Astrocyte of the cerebellum (primary cell): Measurements from ENCODE around the gene METTL15.
A peak's percentile ranks its signal among the peaks of the same experiment; 100 is the strongest.

Experiments used
- DNase-seq: peaks from one replicate; pipeline ENCODE4 v3.0.0-alpha.2; 2011; ENCODE audit warnings: low read depth
- H3K4me3 ChIP-seq: 2 replicates; pipeline ENCODE4 v1.5.1; 2011; ENCODE audit warnings: mild to moderate bottlenecking, low read depth, low read length, moderate library complexity
- CTCF ChIP-seq: IDR thresholded peaks from 2 replicates; pipeline ENCODE4 v1.5.1; 2012; ENCODE audit warnings: low read length, low read depth, moderate library complexity, mild to moderate bottlenecking; ENCODE audit errors: missing control alignments
- in situ Hi-C: cut with HindIII; loops from 2 replicates; pipeline ENCODE4 v1.10.0; 2017; ENCODE audit warnings: low sequenced_read_pairs

The METTL15 gene

GRCh38 chr11:28110108-28110820 is 2.1 kb downstream of the METTL15 start:
- TF ChIP-seq CTCF, result no peak
- in situ Hi-C loops, result no loop called here
- peak overlapping the region; percentile 76 for H3K4me3 ChIP-seq
- DNase-seq, result peak; percentile 51

DNA sequence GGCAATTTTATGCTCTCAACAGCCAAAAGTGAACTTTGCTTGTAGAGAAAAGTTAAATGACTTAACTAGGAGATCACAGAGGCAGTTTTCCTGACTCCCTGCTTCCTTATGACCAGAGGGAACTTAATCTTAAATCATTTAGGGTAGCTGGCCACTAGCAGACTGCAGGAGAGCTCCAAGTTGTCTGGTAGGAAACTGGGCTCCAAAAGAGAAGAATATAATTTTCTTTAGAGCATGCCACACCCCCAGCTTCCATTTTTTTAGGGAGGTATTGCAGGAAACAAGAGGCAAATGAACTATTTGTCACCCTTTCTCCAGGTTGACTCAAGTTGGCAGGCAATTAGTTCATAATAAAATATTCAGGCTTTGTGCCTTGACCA is 2.6 kb downstream of the METTL15 start:
- peak overlapping the region; percentile 76 for H3K4me3 ChIP-seq
- in situ Hi-C loops, result no loop called here
- TF ChIP-seq CTCF, result no peak
- DNase-seq, result no peak

DNA sequence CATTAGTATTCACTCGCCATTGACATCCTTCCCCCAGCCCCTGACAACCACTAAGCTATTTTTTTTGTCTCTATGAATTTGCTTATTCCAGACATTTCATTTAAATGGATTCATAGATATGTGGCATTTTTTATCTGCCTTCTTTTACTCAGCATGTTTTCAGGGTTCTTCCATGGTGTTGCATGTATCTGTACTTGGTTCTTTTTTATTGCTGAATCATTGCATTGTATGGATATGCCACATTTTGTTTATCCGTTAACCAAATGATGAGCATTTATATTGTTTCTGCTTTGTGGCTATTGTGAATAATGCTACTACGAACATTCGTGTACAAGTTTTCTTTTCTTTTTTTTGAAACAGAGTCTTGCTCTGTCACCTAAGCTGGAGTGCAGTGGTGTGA is 5.9 kb downstream of the METTL15 start:
- in situ Hi-C loops, result no loop called here
- DNase-seq, result no peak
- no peak for TF ChIP-seq CTCF
- no peak overlapping the region for H3K4me3 ChIP-seq

GRCh38 chr11:28114731-28115130 is 6.5 kb downstream of the METTL15 start:
- H3K4me3 ChIP-seq, result no peak overlapping the region
- no peak for TF ChIP-seq CTCF
- no peak for DNase-seq
- in situ Hi-C loops, result no loop called here

- no peak overlapping the region for H3K4me3 ChIP-seq
- in situ Hi-C loops, result no loop called here
- no peak for DNase-seq
- no peak for TF ChIP-seq CTCF
Observed at GRCh38 chr11:28117712-28118111, 9.5 kb downstream of the METTL15 start.

DNA sequence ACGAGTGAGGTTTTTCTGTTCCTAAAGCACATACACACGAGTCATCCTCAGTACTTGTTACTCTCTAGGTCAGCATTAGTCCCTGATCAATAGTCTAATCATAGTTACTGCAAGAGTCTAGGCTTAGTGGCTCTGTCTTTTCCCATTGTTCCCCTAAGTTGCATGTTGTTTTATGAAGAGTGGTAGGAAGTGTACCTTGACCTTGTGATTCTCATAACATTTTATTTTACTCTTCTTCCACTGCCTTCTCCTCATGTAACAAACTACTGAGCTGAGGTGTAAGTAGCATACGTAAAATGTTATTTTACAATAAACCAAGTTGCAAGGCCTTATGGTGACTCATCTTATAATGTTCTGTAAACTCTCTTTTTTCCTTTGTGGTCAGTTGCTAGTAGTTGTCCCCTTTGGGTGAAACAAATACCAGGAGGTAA is 15.0 kb downstream of the METTL15 start:
- TF ChIP-seq CTCF, result no peak
- in situ Hi-C loops, result no loop called here
- DNase-seq, result no peak
- H3K4me3 ChIP-seq, result no peak overlapping the region

DNA sequence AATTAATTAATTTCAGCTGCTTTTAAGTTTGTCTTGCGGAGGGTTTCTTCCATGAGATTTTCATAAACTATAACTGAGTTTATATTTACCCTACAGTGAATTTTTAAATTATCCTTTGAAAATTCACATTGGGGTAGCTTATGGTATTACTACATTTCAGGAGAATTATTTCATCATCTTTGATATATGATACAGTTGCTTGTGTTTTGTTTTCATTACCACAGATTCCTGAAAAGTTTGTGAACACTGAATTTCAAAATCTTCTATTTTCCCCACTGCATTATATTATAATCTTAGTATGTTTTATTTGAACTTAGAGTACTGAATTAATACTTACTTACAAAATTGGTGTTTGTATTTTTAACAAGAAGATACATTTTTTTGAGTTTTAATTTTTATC is 24.4 kb downstream of the METTL15 start:
- TF ChIP-seq CTCF, result no peak
- in situ Hi-C loops, result no loop called here
- DNase-seq, result no peak
- H3K4me3 ChIP-seq, result no peak overlapping the region
